Measurements from ENCODE around the gene MERTK.

The MERTK gene

GRCh38 chr2:112031473-112032223, 133.2 kb downstream of the MERTK start:
- 0 out of 2 replicates have a peak, but pooled peaks cover 5% of the 10 kb centered on the region for H3K27me3 ChIP-seq (ENCODE audit: control insufficient read depth, low read length)
- H3K79me2 ChIP-seq (ENCODE audit: control insufficient read depth, low read length) = no peaks in the 10 kb centered on the region
- H3K4me1 ChIP-seq (ENCODE audit: control insufficient read depth, low read length) = no peaks in the 10 kb centered on the region
- H3K27ac ChIP-seq (ENCODE audit: low read depth, low read length) = no peak overlapping the region
- H3K9me3 ChIP-seq (ENCODE audit: control insufficient read depth, insufficient read depth, low read length) = no peaks in the 10 kb centered on the region
- no peak overlapping the region for H3K4me3 ChIP-seq (ENCODE audit: low read length)
- TF ChIP-seq CTCF (IDR thresholded peaks at IDR 0.05; ENCODE audit: low read depth, low read length, poor library complexity, severe bottlenecking) = no peak
- no peak for TF ChIP-seq EZH2phosphoT487 (IDR thresholded peaks at IDR 0.05; ENCODE audit: borderline replicate concordance, low read length)
- no peaks in the 10 kb centered on the region for H3K9me2 ChIP-seq (replicated peaks; ENCODE audit: control insufficient read depth, low read length)
- H3K36me3 ChIP-seq (ENCODE audit: control insufficient read depth, low read length) = no peaks in the 10 kb centered on the region
- no peak overlapping the region for H3K4me2 ChIP-seq (ENCODE audit: low read length)
- no peaks in the 10 kb centered on the region for H4K20me1 ChIP-seq (ENCODE audit: control insufficient read depth, insufficient read depth, low read depth, low read length)
- H3F3A ChIP-seq (ENCODE audit: control insufficient read depth, insufficient read depth) = no peaks in the 10 kb centered on the region

- H3K4me2 ChIP-seq (ENCODE audit: low read length) = no peak overlapping the region
- no peak for TF ChIP-seq EZH2phosphoT487 (IDR thresholded peaks at IDR 0.05; ENCODE audit: borderline replicate concordance, low read length)
- TF ChIP-seq CTCF (IDR thresholded peaks at IDR 0.05; ENCODE audit: low read depth, low read length, poor library complexity, severe bottlenecking) = no peak
- no peak overlapping the region for H3K27ac ChIP-seq (ENCODE audit: low read depth, low read length)
These were observed 133.8 kb downstream of the MERTK start for GRCh38 chr2:112032224-112032586.

GRCh38 chr2:112032689-112033465, 134.5 kb downstream of the MERTK start:
- 0 out of 2 replicates have a peak, but pooled peaks cover 5% of the 10 kb centered on the region for H3K27me3 ChIP-seq (ENCODE audit: control insufficient read depth, low read length)
- no peaks in the 10 kb centered on the region for H4K20me1 ChIP-seq (ENCODE audit: control insufficient read depth, insufficient read depth, low read depth, low read length)
- no peak overlapping the region for H3K4me3 ChIP-seq (ENCODE audit: low read length)
- no peak overlapping the region for H3K27ac ChIP-seq (ENCODE audit: low read depth, low read length)
- no peaks in the 10 kb centered on the region for H3F3A ChIP-seq (ENCODE audit: control insufficient read depth, insufficient read depth)
- H3K9me2 ChIP-seq (replicated peaks; ENCODE audit: control insufficient read depth, low read length) = no peaks in the 10 kb centered on the region
- H3K36me3 ChIP-seq (ENCODE audit: control insufficient read depth, low read length) = no peaks in the 10 kb centered on the region
- H3K79me2 ChIP-seq (ENCODE audit: control insufficient read depth, low read length) = no peaks in the 10 kb centered on the region
- H3K9me3 ChIP-seq (ENCODE audit: control insufficient read depth, insufficient read depth, low read length) = no peaks in the 10 kb centered on the region
- no peaks in the 10 kb centered on the region for H3K4me1 ChIP-seq (ENCODE audit: control insufficient read depth, low read length)
- no peak for TF ChIP-seq CTCF (IDR thresholded peaks at IDR 0.05; ENCODE audit: low read depth, low read length, poor library complexity, severe bottlenecking)
- no peak for TF ChIP-seq EZH2phosphoT487 (IDR thresholded peaks at IDR 0.05; ENCODE audit: borderline replicate concordance, low read length)
- no peak overlapping the region for H3K4me2 ChIP-seq (ENCODE audit: low read length)

More at GRCh38 chr2:112032224-112032586, 133.8 kb downstream of the MERTK start:
- H3K79me2 ChIP-seq (ENCODE audit: control insufficient read depth, low read length) = no peaks in the 10 kb centered on the region
- no peaks in the 10 kb centered on the region for H3K4me1 ChIP-seq (ENCODE audit: control insufficient read depth, low read length)
- no peak overlapping the region for H3K4me3 ChIP-seq (ENCODE audit: low read length)
- no peaks in the 10 kb centered on the region for H3K9me2 ChIP-seq (replicated peaks; ENCODE audit: control insufficient read depth, low read length)
- no peaks in the 10 kb centered on the region for H3K9me3 ChIP-seq (ENCODE audit: control insufficient read depth, insufficient read depth, low read length)
- H4K20me1 ChIP-seq (ENCODE audit: control insufficient read depth, insufficient read depth, low read depth, low read length) = no peaks in the 10 kb centered on the region
- 0 out of 2 replicates have a peak, but pooled peaks cover 5% of the 10 kb centered on the region for H3K27me3 ChIP-seq (ENCODE audit: control insufficient read depth, low read length)
- H3K36me3 ChIP-seq (ENCODE audit: control insufficient read depth, low read length) = no peaks in the 10 kb centered on the region
- no peaks in the 10 kb centered on the region for H3F3A ChIP-seq (ENCODE audit: control insufficient read depth, insufficient read depth)

Data from DOHH2 (cell line).